Gastroesophageal sphincter (tissue), 4 donors: Measurements from ENCODE around the gene MAP2K2. TPM values are rescaled to one million over a fixed set of nuclear protein-coding genes. Genes with fewer than 3 reads are reported as not detected.
"Not testable (repeated sequence)": the region's sequence is repeated elsewhere in the genome, so short reads cannot be mapped to it uniquely, and the experiment has no call there.

Experiments used
- ATAC-seq: fragments of 150-250 bp; one replicate; pipeline ENCODE4 v1.9.1; 2016; ENCODE audit warnings: mild to moderate bottlenecking, moderate library complexity
- H3K27ac ChIP-seq, 4 donors: fragments of 200-600 bp; sonication (generic) in 3 of 4; 1 replicate in 3 of 4; 2 replicates in 1 of 4; pipeline ENCODE4 v1.5.1; 2016 to 2019
- H3K27me3 ChIP-seq: fragments of 200-600 bp; sonication (generic); one replicate; pipeline ENCODE4 v1.5.1; 2019
- H3K36me3 ChIP-seq, 2 donors: fragments of 200-600 bp; sonication (generic); one replicate each; pipeline ENCODE4 v1.5.1; 2019; ENCODE audit warnings: control low read depth in 1 of 2
- H3K4me1 ChIP-seq, 3 donors: fragments of 200-600 bp; sonication (generic); 1 replicate in 2 of 3; 2 replicates in 1 of 3; pipeline ENCODE4 v1.5.1; 2016 to 2019; ENCODE audit warnings: control low read depth in 2 of 3
- H3K4me3 ChIP-seq, 2 donors: fragments of 200-600 bp; sonication (generic); one replicate each; pipeline ENCODE4 v1.5.1; 2019; ENCODE audit warnings: mild to moderate bottlenecking in 1 of 2, moderate library complexity in 1 of 2
- H3K9me3 ChIP-seq, 3 donors: fragments of 200-600 bp; sonication (generic); one replicate each; pipeline ENCODE4 v1.5.1; 2017 to 2019; ENCODE audit warnings: control low read depth in 2 of 3
- CTCF ChIP-seq, 4 experiments: fragments of 200-600 bp in 2 of 4; fragments of 450-650 bp in 2 of 4; sonication (generic) in 1 of 4; IDR thresholded peaks; one replicate each; pipeline ENCODE4 v1.5.1; 2017 to 2019; ENCODE audit warnings: antibody characterized with exemption in 4 of 4, mild to moderate bottlenecking in 2 of 4, moderate library complexity in 2 of 4
- EP300 ChIP-seq: sonication (generic); formaldehyde crosslinking; IDR thresholded peaks from one replicate; pipeline ENCODE4 v1.6.1; 2017; ENCODE audit warnings: antibody characterized with exemption, mild to moderate bottlenecking
- POLR2A ChIP-seq, 2 donors: fragments of 450-650 bp; IDR thresholded peaks; one replicate each; pipeline ENCODE4 v1.6.1; 2017; ENCODE audit warnings: antibody characterized with exemption in 2 of 2, mild to moderate bottlenecking in 2 of 2, moderate library complexity in 1 of 2
- POLR2AphosphoS5 ChIP-seq: sonication (generic); formaldehyde crosslinking; IDR thresholded peaks from one replicate; pipeline ENCODE4 v1.6.1; 2017; ENCODE audit warnings: antibody characterized with exemption
- WGBS, 2 donors: methylation state at CpG; one replicate each; pipeline ENCODE4 v1.1.5; 2018; ENCODE audit warnings: low coverage in 1 of 2; 5-methylcytosine and 5-hydroxymethylcytosine counted together
- total RNA-seq, 4 donors: library from RNA; depleted of rRNA; stranded (reverse); fragments of >200 nt; gene quantifications; one replicate each; pipeline ENCODE4 v1.1.0, GENCODE V29; 2016

MAP2K2 gene
- total RNA-seq, 4 donors from 2014 or later: 53.3 to 112 (median 69.7) TPM

DNA sequence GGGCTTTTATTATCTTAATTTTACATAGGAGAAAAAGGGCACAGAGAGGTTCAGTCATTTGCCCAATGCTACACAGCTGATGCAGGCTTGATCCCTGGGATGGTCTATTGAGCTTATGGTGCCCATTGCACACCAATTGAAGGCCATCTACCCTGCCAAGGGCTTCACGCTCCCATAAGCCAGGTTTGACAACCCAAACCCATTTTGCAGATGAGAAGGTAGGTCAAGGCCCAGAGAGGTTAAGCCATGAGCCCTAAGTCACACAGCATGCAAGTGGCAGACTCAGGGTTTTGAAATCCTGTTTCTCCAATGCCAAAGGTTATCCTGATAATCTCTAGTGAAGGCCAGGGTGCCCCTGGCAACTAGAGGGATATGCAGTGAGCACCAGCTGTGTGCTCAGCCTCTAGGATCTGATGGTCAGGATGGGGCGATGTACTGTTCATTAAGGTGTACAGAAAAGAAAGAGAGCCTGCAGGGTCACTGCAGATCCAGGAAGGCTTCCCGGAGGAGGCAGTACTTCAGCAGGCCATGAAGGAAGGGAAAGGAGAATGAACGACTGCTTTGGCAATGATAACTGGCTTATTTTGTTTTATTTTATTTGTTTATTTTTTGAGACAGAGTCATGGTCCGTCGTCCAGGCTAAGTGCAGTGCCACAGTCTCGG is 37.6 kb upstream of the MAP2K2 start:
- H3K4me3 ChIP-seq: no peak overlapping the region
- H3K27me3 ChIP-seq: peaks cover 54% of the 10 kb centered on the region
- no peaks in the 10 kb centered on the region for H3K9me3 ChIP-seq
- H3K27ac ChIP-seq: no peak overlapping the region
- 64 to 68% methylated on average over 6 to 7 of the region's 7 CpGs for WGBS, 2 donors
- TF ChIP-seq POLR2AphosphoS5 (no peak), EP300 (no peak), CTCF (IDR thresholded peaks at IDR 0.05) (no peak), POLR2A (IDR thresholded peaks at IDR 0.05) (no peak)
- no peak for ATAC-seq
- no peaks in the 10 kb centered on the region for H3K4me1 ChIP-seq
- H3K36me3 ChIP-seq: no peaks in the 10 kb centered on the region

GRCh38 chr19:4157971-4158370 is 34.0 kb upstream of the MAP2K2 start:
- WGBS, 2 donors: 40% methylated on average over 1 of the region's 8 CpGs; no CpG with 5 or more reads in 1 of the 2 donors
- H3K4me3 ChIP-seq, ATAC-seq: not testable (repeated sequence)

GRCh38 chr19:4157164-4157563 is 33.2 kb upstream of the MAP2K2 start:
- WGBS, 2 donors: 76% methylated on average over 4 of the region's 6 CpGs; no CpG with 5 or more reads in 1 of the 2 donors
- Histone ChIP-seq H3K4me3 (no peak overlapping the region), H3K9me3 (no peaks in the 10 kb centered on the region), H3K36me3 (no peaks in the 10 kb centered on the region), H3K27ac (no peak overlapping the region), H3K4me1 (no peaks in the 10 kb centered on the region), H3K27me3 (peaks cover 59% of the 10 kb centered on the region)
- TF ChIP-seq POLR2AphosphoS5 (no peak), EP300 (no peak), CTCF (IDR thresholded peaks at IDR 0.05) (no peak), POLR2A (IDR thresholded peaks at IDR 0.05) (no peak)
- ATAC-seq: no peak

More at GRCh38 chr19:4157971-4158370, 34.0 kb upstream of the MAP2K2 start:
- peaks cover 52% of the 10 kb centered on the region for H3K27me3 ChIP-seq
- not testable (repeated sequence) for H3K9me3 ChIP-seq, H3K27ac ChIP-seq, H3K36me3 ChIP-seq, H3K4me1 ChIP-seq

GRCh38 chr19:4154571-4155312 is 30.8 kb upstream of the MAP2K2 start:
- no peaks in the 10 kb centered on the region for H3K4me1 ChIP-seq
- no peaks in the 10 kb centered on the region for H3K9me3 ChIP-seq
- no peak overlapping the region for H3K4me3 ChIP-seq
- ATAC-seq: no peak
- H3K36me3 ChIP-seq: no peaks in the 10 kb centered on the region
- H3K27me3 ChIP-seq: peaks cover 67% of the 10 kb centered on the region
- no peak overlapping the region for H3K27ac ChIP-seq
- TF ChIP-seq CTCF (IDR thresholded peaks at IDR 0.05) (no peak), POLR2AphosphoS5 (no peak), POLR2A (IDR thresholded peaks at IDR 0.05) (no peak), EP300 (no peak)
- 65 to 94% methylated on average over 2 to 5 of the region's 21 CpGs for WGBS, 2 donors

DNA sequence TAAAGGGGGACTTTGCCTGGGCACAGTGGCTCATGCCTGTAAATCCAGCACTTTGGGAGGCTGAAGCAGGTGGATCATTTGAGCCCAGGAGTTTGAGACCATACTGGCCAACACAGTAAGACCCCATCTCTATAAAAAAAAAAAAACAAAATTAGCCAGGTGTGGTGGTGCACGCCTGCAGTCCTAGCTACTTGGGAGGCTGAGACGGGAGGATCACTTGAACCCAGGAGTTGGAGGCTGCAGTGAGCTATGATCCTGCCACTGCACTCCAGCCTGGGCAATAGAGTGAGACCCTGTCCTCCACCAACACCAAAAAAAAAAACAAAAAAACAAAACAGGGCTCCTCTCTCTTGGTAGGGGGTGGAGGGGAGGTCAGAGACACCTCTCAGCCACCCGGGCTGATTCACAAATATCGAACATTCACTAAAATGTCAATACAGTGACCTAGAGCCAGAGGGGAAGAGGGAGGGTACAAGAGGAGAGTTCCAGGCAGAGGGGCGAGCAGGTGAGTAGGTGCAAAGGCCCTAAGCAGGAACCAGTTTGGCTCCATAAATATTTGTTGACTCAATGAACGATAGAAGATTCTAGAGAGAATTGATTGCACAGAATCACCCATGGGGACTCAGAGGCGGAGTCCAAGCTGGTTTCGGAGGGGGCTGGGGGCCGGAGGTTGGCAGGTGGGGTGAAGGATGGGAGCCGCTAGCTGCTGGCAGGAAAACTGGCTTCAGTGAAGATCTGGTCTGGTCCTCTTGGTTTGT is 28.5 kb upstream of the MAP2K2 start:
- Histone ChIP-seq H3K27me3 (peaks cover 74% of the 10 kb centered on the region), H3K4me1 (no peaks in the 10 kb centered on the region), H3K27ac (no peak overlapping the region), H3K9me3 (no peaks in the 10 kb centered on the region), H3K36me3 (no peaks in the 10 kb centered on the region), H3K4me3 (no peak overlapping the region)
- TF ChIP-seq POLR2A (IDR thresholded peaks at IDR 0.05) (no peak), CTCF (IDR thresholded peaks at IDR 0.05) (no peak), EP300 (no peak), POLR2AphosphoS5 (no peak)
- ATAC-seq: no peak
- WGBS, 2 donors: 51 to 72% methylated on average over 5 to 8 of the region's 10 CpGs
